Suprapubic skin (tissue), 4 donors: Measurements from ENCODE around the gene EPSTI1.

Experiments
- EP300 ChIP-seq: sonication (generic); formaldehyde crosslinking; IDR thresholded peaks from one replicate; pipeline ENCODE4 v1.6.1; 2017; ENCODE audit warnings: antibody characterized with exemption
- POLR2A ChIP-seq, 2 donors: fragments of 450-650 bp; IDR thresholded peaks; one replicate each; pipeline ENCODE4 v1.6.1; 2017; ENCODE audit warnings: antibody characterized with exemption in 2 of 2, mild to moderate bottlenecking in 2 of 2, moderate library complexity in 2 of 2
- POLR2AphosphoS5 ChIP-seq, 3 donors: sonication (generic); formaldehyde crosslinking; IDR thresholded peaks; one replicate each; pipeline ENCODE4 v1.6.1; 2017; ENCODE audit warnings: antibody characterized with exemption in 3 of 3
- TF ChIP-seq, protein P1 (sequence below), 2 donors: fragments of 200-600 bp in 1 of 2; fragments of 450-650 bp in 1 of 2; sonication (generic) in 1 of 2; IDR thresholded peaks; one replicate each; pipeline ENCODE4 v1.5.1; 2016 to 2019; ENCODE audit warnings: antibody characterized with exemption in 2 of 2, mild to moderate bottlenecking in 1 of 2, moderate library complexity in 1 of 2

DNA sequence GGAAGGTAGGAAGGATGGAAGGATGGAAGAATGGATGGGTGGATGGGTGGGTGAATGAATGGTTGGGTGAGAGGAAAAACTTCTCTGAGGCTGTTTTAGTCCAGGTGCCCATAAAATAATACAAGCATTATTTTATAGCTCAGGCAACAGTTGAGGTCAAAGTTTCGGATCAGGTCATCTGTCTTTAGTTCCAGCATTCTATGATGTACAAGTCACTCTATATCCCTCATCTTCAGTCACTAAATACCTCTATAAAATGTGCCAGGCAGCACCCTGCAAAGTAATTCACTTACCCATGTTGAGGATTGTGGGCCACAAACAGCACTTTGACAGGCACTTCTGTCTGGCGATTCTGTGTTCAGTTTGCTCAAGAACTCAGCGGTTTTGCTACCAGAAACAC, 66.0 kb downstream of the EPSTI1 start:
- TF ChIP-seq POLR2AphosphoS5 (IDR thresholded peaks at IDR 0.05) (no peak), EP300 (no peak), POLR2A (IDR thresholded peaks at IDR 0.05) (no peak)
- TF ChIP-seq, protein P1, sequence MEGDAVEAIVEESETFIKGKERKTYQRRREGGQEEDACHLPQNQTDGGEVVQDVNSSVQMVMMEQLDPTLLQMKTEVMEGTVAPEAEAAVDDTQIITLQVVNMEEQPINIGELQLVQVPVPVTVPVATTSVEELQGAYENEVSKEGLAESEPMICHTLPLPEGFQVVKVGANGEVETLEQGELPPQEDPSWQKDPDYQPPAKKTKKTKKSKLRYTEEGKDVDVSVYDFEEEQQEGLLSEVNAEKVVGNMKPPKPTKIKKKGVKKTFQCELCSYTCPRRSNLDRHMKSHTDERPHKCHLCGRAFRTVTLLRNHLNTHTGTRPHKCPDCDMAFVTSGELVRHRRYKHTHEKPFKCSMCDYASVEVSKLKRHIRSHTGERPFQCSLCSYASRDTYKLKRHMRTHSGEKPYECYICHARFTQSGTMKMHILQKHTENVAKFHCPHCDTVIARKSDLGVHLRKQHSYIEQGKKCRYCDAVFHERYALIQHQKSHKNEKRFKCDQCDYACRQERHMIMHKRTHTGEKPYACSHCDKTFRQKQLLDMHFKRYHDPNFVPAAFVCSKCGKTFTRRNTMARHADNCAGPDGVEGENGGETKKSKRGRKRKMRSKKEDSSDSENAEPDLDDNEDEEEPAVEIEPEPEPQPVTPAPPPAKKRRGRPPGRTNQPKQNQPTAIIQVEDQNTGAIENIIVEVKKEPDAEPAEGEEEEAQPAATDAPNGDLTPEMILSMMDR (IDR thresholded peaks at IDR 0.05), result no peak
